ENCODE measurements around the gene EID1. TPM values are rescaled to one million over a fixed set of nuclear protein-coding genes. Genes with fewer than 3 reads are reported as not detected.

EID1 gene
- total and polyA plus RNA-seq, 4 donors, result 45.7 to 70.6 (median 61.1) TPM

DNA sequence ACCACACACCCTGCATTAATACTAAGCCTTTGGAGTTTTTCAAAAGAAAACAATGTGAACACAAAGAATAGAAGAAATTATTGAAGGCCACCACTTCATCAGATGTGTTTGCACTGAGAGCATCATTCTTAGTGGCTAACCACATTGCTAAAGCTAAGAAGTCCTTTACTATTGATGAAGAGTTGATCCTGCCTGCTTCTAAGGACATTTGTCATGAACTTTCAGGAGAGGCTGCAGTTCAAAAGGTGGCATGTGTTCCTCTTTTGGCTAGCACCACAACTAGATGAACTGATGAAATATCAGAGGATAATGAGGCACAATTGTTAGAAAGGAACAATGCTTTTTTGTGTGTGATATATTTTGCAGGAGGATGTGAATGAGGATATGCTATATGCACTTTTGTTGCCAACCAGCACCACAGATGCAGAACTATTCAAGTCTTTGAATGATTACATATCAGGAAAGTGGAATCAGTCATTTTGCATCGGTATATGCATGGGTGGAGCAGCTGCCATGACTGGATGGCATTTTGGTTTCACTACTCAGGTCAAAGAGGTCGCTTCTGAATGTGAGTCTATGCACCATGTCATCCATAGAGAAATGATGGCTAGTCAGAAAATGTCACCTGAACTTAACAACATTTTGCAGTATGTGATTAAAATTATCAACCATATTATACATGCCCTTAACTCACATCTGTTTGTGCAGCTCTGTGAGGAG, 2.5 kb upstream of the EID1 start:
- peaks cover 0 to 20% (median 2%) of the 10 kb centered on the region in 4 donors for H3K4me1 ChIP-seq (ENCODE audit: control insufficient read depth in 4 of 4, insufficient read depth in 4 of 4, low read length in 3 of 4)
- H3K36me3 ChIP-seq (ENCODE audit: control insufficient read depth in 4 of 4, insufficient read depth in 3 of 4, low read depth in 1 of 4, low read length in 3 of 4), result no peaks in the 10 kb centered on the region
- 81% methylated on average over 2 of the region's 2 CpGs for WGBS
- H3K9me3 ChIP-seq (ENCODE audit: control insufficient read depth in 4 of 4, low read length in 3 of 4), result no peaks in the 10 kb centered on the region
- DNase-seq (ENCODE audit: low spot score), result no peak
- TF ChIP-seq TAF1 (conservative IDR thresholded peaks at IDR 0.05) (no peak), SP1 (IDR thresholded peaks at IDR 0.05) (no peak), CTCF (IDR thresholded peaks at IDR 0.05; ENCODE audit: low read depth, low read length, missing input control) (no peak)
- TF ChIP-seq, protein P1, sequence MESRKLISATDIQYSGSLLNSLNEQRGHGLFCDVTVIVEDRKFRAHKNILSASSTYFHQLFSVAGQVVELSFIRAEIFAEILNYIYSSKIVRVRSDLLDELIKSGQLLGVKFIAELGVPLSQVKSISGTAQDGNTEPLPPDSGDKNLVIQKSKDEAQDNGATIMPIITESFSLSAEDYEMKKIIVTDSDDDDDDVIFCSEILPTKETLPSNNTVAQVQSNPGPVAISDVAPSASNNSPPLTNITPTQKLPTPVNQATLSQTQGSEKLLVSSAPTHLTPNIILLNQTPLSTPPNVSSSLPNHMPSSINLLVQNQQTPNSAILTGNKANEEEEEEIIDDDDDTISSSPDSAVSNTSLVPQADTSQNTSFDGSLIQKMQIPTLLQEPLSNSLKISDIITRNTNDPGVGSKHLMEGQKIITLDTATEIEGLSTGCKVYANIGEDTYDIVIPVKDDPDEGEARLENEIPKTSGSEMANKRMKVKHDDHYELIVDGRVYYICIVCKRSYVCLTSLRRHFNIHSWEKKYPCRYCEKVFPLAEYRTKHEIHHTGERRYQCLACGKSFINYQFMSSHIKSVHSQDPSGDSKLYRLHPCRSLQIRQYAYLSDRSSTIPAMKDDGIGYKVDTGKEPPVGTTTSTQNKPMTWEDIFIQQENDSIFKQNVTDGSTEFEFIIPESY (IDR thresholded peaks at IDR 0.05), result no peak
- H3K4me3 ChIP-seq (ENCODE audit: low read depth in 1 of 3, low read length in 3 of 3), result no peak overlapping the region
- H3K27ac ChIP-seq (ENCODE audit: low read depth in 1 of 2, low read length in 2 of 2), result peak overlapping the region in 1 of 2 donors; percentile 23
- no peaks in the 10 kb centered on the region for H3K27me3 ChIP-seq (ENCODE audit: control insufficient read depth in 4 of 4, insufficient read depth in 4 of 4, low read length in 3 of 4)
- H3K9ac ChIP-seq (ENCODE audit: low read depth in 1 of 2, low read length in 2 of 2), result no peak overlapping the region

DNA sequence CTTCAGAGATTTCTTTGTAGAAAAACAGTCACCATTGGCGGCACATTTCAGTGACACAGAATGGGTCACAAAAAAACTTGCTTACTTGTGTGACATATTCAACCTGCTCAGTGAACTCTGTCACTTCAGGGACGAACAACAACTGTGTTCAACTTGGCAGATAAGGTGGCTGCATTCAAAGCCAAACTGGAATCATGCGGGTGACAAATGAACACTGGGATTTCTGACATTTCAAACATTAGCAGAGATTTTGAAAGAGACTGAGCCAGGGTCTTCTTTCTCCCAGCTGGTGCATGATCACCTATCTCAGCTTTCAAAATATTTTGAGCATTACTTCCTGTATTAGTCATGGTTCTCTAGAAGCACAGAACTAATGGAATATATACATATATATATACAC, 1.9 kb upstream of the EID1 start:
- peaks cover 0 to 20% (median 2%) of the 10 kb centered on the region in 4 donors for H3K4me1 ChIP-seq (ENCODE audit: control insufficient read depth in 4 of 4, insufficient read depth in 4 of 4, low read length in 3 of 4)
- H3K36me3 ChIP-seq (ENCODE audit: control insufficient read depth in 4 of 4, insufficient read depth in 3 of 4, low read depth in 1 of 4, low read length in 3 of 4), result no peaks in the 10 kb centered on the region
- H3K9me3 ChIP-seq (ENCODE audit: control insufficient read depth in 4 of 4, low read length in 3 of 4), result no peaks in the 10 kb centered on the region
- no peaks in the 10 kb centered on the region for H3K27me3 ChIP-seq (ENCODE audit: control insufficient read depth in 4 of 4, insufficient read depth in 4 of 4, low read length in 3 of 4)
- H3K27ac ChIP-seq (ENCODE audit: low read depth in 1 of 2, low read length in 2 of 2), result peak overlapping the region in 1 of 2 donors; percentile 23
- H3K9ac ChIP-seq (ENCODE audit: low read depth in 1 of 2, low read length in 2 of 2), result no peak overlapping the region
- TF ChIP-seq HNF4A (conservative IDR thresholded peaks at IDR 0.05) (no peak), JUND (IDR thresholded peaks at IDR 0.05) (no peak), FOXA2 (IDR thresholded peaks at IDR 0.05) (no peak), NR2F2 (IDR thresholded peaks at IDR 0.05) (no peak), CTCF (IDR thresholded peaks at IDR 0.05; ENCODE audit: low read depth, low read length, missing input control) (no peak), ATF3 (IDR thresholded peaks at IDR 0.05) (no peak), FOXA1 (IDR thresholded peaks at IDR 0.05) (no peak), TAF1 (conservative IDR thresholded peaks at IDR 0.05) (no peak), RXRA (IDR thresholded peaks at IDR 0.05) (no peak), YY1 (IDR thresholded peaks at IDR 0.05) (no peak), RAD21 (IDR thresholded peaks at IDR 0.05) (no peak), SP1 (IDR thresholded peaks at IDR 0.05) (no peak), GABPA (IDR thresholded peaks at IDR 0.05 in 1 of 2, conservative IDR thresholded peaks at IDR 0.05 in 1 of 2) (no peak), HNF4G (IDR thresholded peaks at IDR 0.05) (no peak)
- TF ChIP-seq, protein P1 (IDR thresholded peaks at IDR 0.05), result no peak
- TF ChIP-seq, protein P2, sequence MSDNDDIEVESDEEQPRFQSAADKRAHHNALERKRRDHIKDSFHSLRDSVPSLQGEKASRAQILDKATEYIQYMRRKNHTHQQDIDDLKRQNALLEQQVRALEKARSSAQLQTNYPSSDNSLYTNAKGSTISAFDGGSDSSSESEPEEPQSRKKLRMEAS (IDR thresholded peaks at IDR 0.05), result no peak
- TF ChIP-seq, protein P3, sequence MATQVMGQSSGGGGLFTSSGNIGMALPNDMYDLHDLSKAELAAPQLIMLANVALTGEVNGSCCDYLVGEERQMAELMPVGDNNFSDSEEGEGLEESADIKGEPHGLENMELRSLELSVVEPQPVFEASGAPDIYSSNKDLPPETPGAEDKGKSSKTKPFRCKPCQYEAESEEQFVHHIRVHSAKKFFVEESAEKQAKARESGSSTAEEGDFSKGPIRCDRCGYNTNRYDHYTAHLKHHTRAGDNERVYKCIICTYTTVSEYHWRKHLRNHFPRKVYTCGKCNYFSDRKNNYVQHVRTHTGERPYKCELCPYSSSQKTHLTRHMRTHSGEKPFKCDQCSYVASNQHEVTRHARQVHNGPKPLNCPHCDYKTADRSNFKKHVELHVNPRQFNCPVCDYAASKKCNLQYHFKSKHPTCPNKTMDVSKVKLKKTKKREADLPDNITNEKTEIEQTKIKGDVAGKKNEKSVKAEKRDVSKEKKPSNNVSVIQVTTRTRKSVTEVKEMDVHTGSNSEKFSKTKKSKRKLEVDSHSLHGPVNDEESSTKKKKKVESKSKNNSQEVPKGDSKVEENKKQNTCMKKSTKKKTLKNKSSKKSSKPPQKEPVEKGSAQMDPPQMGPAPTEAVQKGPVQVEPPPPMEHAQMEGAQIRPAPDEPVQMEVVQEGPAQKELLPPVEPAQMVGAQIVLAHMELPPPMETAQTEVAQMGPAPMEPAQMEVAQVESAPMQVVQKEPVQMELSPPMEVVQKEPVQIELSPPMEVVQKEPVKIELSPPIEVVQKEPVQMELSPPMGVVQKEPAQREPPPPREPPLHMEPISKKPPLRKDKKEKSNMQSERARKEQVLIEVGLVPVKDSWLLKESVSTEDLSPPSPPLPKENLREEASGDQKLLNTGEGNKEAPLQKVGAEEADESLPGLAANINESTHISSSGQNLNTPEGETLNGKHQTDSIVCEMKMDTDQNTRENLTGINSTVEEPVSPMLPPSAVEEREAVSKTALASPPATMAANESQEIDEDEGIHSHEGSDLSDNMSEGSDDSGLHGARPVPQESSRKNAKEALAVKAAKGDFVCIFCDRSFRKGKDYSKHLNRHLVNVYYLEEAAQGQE (IDR thresholded peaks at IDR 0.05), result no peak
- WGBS, result 47% methylated on average over 3 of the region's 3 CpGs
- no peak for DNase-seq (ENCODE audit: low spot score)
- H3K4me3 ChIP-seq (ENCODE audit: low read depth in 1 of 3, low read length in 3 of 3), result no peak overlapping the region
